ENCODE data around the gene GPAM.
A peak's percentile ranks its signal among the peaks of the same experiment; 100 is the strongest.

Gene GPAM

DNA sequence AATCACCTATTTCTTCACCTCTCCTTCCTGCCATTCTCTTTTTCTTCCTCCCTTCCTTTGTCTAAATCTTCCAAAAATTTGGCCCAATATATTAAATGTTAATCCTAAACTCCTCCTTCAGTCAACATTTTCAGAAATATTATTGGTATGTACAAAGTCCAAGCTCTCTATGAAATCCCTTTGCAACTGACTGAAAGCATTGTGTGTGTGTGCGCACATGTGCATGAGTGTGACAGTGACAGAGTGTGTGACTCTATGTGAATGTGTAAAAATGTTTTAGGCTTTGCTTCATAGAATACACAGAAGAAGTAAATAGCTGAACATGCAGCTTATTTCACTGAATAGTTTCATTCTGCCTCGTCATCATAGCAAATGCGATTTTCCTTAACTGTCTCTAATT, 7.0 kb downstream of the GPAM start:
- DNase-seq = no peak

DNA sequence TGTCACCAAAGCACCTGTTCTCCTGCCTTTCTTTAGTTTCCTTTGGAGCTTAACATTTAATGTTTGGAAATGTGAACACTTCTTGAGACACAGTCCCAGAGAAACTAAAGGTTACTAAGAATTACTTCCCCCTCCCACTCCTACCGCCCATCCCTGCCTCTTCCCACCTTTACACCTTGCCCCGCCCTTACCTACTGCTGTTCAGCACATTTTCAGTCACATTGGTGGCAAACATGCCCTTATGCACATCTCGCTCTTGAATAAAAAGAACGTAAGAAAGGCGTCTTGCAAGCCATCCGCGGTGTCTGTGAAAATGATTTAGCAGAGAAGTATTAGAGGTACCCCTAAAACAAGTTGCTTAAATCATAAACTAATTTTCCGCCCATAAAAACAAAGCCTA, 8.2 kb downstream of the GPAM start:
- DNase-seq = no peak

DNA sequence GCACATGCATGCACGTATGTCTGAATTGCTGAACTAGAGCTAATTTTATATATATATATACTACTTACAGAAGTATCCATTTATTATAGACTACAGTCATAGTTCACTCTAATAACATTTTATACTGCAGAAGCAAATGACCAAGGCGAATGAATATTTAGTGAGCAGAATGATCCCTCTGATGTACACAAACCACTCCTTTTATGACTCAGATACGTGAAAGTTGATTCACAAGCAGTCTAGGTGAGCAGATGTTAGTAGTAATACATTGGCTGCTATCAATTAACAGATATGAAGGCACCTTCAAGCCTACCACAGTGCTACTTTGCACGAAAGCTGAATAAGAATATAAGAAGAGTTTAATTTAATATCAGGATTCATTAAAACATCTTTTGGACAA, 10.4 kb downstream of the GPAM start:
- DNase-seq = no peak

DNA sequence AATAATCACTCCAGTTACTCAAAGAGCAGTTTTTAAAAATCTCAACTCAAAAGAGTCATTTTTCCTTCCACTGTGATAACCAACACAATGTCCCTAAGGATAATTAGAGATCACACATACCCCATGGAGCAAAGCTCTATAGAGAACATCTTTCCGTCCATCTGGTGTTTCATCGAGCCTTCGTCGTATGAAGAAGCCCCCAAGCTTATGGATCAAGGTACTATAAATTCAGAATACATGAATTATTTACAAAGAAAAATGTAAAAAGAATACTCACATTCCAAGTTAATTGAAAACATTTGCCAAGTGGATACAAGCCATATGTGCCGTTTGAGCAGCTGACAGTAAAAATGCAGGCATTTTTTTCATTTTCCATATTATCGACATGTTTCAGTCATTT, 14.8 kb downstream of the GPAM start:
- DNase-seq = no peak

DNA sequence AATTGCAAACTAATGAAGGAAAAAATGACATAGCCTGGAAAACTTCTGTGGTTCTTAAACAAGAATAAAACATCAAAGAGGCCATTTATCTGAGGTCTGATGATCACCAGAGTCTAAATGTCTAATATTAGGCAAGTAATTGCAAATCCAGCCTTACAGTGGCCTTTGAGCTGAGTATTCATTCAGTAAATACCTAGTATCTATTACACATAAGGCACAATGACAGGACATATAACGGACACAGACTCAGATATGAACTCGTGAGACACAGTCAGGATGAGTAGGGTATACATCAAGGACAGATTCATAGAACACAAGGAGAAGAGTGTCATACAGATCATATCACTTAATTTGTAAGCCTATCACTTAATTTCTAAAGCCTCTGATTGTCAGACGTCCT, 16.8 kb downstream of the GPAM start:
- DNase-seq = no peak

DNA sequence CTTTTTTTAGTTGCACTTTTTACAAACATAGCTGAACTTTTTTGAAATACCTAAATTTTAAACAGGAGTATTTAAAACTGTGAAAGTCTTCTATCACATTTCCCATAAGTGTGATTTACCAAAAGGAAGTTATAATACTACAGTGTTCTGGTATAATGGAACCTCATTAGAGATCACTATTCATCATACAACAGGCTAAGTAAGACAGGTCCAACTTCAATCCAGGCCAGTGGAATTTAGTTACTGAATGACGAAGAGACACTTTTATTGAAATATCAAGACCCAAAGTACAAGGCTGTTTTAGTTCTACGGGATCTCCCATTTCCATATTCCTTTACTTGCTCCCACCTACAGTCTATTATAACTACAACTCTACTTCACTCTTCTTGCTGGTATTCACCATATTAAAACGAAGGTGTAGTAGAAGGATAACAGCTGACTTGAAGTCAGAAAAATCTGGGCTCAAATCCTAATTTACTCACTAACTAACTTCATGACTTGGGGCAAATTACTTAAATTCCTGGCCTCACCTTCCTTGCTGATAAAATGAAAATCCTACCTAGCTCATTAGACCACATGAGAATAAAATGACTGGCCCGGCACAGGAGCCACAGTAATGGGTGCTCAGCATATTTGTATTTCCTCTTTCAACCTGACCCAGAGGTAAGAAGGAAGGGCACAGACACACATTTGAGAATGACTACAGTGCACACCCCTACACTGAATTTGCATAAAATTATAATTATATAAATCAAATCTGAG, 21.6 kb downstream of the GPAM start:
- no peak for DNase-seq

DNA sequence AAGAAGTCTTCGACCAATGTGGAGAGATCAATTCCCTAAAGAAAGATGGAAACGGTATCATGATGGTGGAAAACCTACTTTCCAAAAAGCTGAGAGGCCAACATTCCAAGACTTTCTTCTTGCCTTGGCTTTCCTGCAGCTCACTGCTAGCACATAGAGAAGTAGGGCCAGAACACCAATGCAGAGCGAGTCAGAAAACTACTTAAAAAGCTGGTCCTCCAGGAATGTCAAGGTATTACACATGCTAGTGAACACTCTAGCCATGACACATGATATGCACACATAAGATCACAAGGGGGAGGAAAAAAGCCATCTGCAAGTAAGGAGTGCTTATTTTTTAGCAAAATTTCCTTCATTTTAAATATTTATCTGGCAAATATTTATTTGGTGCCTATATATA, 22.7 kb downstream of the GPAM start:
- no peak for DNase-seq

DNA sequence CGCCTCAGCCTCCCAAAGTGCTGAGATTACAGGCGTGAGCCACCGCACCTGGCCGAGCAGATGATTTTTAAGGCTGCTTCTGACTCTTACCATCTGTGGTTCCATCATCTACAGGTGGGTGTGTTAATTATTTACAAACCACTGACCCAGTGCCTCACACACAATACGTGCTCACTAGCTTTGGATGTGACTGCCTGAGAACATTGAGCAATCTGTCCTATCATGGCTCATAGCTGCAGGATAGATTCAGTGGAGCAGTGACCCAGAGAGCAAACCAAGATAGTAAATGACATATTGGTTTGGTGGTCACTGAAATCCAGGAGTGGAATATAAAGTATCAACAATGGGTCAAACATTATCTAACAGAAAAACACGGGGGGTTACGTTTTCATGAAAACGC, 24.1 kb downstream of the GPAM start:
- no peak for DNase-seq

DNA sequence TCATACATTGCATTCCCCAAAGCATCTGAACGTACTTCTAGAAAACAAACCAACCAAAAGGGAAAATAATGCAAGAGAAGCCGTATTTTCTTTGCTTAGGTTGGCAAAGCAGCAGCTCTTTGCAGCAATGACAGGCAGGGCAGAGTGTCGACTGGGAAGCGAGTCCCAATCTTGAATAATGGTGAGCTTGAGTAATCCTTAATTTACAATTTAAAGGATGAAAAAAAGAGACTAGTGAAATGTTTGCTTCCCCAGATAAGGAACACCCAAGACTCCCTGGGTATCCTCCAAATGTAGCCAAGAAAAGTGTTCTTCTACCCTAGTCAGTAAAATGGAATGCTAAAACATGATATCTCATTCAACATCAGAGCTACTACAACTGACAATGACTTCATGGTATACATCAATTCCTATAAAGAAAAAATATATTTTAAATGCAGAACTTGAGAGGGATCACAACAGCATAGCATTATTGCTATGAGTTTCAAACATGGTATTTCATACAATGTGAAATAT, 32.0 kb downstream of the GPAM start:
- no peak for DNase-seq

DNA sequence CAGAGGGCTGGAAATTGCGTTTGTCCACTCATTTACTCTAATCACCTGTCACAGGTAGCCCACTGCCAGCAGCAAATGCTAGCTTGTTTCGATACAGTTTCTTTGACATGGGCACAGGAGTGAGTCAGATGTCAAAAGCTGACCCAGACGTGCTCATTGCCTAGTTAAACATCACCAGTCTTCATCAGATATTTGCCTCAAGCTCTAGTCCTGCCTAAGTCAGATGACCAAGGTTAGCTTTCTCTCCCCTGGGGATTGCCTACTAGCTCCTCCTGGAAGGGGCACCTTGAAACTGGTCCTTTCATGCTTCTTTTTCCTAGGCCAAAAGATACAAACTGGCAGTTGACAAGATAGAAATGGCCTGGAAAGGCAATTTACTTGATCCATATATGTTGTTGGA, 35.2 kb downstream of the GPAM start:
- no peak for DNase-seq

DNA sequence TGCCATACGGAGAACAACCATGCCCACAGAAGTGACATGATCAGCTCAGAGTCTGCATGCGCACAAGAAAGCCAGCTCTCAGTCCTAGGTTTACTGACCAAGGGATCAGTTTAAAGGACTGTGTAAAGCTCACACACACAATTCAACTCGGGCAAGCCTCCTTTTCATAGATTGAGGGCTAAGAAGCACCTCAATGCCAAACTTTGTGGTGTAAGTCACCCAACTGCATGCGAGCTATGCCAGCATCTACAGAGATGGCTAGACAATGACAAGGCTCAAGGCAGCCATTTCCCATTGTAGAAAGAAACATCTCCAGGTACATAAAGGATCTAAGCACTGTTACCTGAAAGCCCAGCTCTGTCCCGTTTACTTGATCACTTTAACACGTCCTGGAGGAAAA, 36.8 kb downstream of the GPAM start:
- no peak for DNase-seq

DNA sequence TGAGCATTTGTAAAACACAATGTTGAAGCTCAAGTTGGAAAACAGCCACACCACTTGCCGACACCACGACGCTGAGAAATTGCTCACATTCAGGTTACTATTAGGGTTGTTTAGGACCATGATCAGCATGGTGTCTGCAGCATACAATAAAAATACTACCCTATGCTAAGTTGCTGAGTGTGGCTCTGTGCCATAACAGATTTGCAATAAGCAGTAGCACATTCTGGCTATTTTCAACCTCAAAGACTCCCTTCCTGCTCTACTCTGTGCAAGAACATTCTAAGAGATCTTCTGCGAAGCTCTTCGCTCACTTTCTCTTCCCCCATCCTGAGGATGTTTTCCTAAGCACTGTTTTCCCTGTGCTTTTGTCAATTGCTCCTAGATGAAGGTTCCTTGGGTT, 38.3 kb downstream of the GPAM start:
- no peak for DNase-seq

DNA sequence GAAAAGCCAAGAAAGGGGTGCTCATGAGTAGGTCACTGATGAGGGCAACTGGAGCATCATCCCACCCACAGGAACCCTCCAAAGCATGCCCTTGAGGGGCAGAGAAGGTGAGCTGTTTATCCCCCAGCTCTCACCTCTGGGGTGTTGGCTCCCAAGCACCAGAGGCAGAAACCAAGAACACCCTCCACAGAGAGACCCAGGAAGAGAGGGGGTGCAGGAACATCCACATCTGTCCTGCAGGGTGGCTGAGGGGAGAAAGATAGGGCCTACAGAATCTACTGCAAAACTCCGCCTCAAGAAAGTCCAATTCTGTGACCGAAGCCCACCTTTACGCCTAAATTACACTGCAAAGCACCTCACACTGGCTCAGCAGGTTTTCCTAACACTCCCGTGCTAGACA, 40.1 kb downstream of the GPAM start:
- DNase-seq = no peak

DNA sequence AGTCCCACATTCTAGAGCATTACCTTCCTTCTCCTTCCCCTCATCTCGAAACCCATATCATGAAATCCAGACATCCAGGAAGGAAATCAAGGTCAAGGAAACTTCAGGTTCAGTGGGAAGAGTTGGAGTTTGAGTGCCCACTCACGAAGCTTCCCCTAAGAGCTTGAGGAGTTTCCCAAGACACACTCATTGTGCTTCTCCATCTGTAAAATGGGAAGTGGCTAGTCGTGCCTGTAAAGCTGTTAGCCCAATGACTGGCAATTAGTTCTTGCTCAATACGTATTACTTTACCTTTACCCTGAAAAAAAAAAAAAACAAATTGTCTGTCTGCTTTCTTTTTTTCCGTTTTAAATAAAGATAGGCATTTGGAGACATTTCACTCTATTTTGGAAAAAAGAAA, 42.3 kb downstream of the GPAM start:
- DNase-seq = no peak

DNA sequence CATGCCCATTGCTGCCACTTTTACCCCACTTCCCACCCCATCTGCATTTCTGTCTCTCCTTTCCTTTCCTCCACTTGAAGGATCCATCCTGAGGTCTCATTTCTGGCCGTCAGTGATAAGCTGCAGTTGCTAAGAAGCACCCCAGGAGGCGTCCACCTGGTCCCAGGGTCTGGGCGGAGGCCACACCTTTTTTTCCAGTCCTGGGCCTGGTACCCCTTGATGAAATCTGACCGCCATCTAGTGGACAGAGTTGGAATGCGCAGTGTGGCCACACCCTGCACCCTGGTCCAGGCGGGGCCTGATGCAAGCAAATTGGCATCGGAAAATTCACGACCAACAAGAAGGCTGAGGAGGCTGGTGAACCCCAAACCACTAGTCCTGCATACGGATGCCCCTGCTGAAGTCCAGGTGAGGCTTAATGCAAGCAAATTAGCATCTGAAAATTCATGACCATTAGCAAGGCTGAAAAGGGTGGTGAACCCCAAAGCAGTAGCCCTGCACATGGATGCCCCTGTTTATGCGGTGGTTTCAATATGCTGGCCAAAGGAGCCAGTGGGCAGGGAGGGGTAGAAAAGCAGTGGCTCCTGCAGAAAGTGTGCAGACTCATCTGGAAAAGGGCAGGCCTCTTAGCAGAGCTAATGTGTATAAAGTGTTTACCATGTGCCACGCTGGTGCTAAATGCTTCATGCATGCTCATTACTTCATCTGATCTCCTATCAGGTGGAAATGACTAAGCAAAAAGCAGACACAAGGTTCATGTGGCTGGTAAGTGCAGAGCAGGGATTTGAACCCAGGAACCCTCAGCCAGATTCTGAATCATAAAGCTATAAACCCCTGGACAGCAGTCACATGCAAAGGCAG, 43.2 kb downstream of the GPAM start:
- peak; percentile 31 to 57 for DNase-seq

DNA sequence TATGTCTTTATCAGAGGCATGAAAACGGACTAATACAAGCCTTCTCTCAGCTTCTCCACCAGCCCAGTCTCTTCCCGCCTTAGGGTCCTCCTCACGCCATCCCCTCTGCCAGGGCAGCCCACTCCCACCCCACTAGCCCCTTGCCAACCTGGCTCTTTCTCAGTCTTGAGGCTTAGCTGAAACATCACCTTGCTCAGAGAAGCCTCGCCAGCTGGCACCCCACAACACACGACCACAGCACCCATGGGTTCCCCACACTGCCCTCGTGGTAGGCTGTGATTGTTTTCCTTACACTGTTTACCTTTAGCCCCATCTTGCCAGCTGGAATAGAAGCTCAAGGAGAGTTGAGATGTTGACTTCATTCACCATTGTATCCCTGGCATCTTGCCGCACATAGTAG, 44.4 kb downstream of the GPAM start:
- DNase-seq = no peak

DNA sequence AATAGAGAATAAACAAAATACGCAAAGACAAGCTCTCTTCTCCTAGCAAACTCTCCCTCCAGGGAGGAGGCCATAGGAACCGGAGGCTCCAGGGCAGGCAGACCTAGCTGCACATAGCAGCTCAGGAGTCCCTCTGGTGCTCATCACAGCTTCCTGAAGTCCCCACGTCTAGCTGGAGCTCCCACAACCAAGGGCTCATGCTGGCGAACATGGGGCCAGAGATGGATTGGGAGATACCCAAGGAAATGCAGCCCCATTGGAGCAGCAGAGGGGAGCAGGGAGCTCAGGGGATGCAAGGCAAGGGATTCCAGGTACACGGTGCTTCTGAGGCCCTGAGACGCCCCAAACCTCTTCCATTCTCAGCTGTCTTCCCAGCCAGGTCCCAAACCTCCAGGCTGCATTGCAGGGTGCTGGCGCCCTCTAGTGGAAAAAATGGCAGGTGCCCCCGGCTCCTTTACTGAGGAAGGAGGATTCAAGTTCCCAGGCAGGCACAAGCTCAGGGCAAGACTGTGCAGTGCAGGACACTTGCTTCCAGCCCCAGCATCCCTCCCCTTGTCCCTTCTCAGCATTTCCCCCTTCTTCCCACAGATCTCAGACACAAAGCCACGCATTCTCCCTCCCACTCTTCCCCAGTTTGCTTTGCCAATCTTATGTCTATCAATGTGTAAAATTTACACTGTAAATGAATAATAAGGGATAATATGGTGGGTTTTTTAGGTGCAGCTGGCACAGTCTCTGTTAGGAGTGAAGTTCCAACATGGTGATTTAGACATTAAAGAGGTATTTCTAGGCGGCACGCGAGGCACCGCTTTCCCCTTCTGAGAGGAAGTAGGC, 46.2 kb downstream of the GPAM start:
- DNase-seq = peak; percentile 19 to 54

DNA sequence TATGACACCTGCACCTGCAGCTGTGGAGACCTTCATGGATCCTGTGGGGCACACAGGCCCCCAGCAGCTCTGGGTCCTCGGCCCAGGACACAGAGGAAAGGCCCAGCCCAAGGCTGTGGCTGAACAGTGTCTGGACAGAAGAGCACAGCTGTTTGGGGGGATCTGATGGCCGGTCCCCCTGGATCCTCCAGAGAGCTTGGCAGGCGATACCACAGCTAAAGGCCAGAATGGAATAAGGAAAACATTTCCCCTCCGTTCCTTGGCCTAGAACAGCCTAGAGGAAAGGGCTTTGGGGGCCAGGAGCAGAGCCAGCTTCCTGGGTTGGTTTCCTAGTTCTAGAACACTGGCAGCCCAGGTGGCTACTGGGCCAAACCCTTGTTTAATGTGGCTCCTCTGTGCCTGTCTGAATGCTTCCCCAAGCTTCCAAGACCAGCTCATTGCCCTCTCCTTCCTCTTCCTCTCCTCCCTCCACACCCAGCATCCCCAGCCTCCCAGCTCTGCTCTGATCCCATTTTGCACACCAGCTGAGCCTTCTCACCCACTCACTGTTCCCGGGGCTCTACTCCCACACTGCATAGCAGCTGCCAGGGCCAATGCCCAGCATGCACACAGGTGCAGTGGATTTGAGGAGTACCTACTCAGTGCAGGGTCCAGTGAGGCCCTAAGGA, 46.9 kb downstream of the GPAM start:
- no peak for DNase-seq

DNA sequence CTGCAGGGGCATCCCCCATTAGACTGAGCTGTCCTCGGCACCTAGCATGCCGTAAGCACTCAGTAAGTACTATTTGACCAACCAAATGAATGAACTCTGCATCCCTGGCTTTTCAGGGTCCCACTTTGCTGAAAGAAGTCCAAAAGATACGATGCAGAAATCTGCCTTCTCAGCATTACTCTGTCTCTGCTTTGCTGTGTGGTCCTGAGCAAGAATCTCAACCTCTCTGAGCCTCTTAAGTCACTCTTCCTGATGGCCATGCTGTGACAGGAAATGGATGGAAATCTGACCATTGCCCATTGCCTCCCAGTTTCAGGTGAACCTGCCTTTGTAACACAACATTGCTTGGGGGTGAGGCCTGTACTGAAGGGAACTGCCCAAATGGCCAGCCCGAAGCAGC, 48.0 kb downstream of the GPAM start:
- no peak for DNase-seq

DNA sequence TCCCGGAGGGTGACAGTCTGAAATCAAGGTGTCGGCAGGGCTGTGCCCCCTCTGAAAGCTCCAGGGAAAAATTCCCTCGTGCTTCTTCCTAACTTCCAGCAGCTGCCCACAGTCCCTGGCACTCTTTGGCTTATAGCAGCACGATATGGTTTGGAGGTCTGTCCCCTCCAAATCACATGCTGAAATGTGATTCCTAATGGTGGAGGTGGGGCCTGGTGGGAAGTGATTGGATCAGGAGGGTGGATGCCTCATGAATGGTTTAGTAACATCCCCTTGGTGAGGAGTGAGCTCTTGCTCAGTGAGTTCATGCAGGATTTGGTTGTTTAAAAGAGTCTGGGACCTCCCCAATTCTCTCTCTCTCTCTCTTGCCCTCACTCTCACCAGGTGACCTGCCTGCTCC, 51.1 kb downstream of the GPAM start:
- DNase-seq = no peak

DNA sequence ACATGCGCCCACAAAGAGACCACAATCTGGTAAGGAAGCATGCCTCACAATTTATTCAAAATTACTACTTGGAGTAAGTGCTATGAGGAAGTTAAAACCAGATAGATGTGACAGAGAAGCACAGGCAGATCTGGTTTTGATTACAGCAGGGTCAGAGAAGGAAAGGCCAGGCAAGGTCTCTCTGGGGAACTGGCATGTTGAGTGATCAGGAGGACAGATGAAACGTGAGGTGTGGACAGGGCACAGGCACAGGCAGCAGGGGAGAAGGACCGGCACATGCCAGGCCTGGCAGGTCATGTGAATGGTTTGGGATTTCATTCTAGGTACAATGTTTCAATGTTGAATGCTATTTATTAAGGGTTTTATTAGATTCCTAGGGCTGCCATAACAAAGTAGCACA, 51.6 kb downstream of the GPAM start:
- no peak for DNase-seq

DNA sequence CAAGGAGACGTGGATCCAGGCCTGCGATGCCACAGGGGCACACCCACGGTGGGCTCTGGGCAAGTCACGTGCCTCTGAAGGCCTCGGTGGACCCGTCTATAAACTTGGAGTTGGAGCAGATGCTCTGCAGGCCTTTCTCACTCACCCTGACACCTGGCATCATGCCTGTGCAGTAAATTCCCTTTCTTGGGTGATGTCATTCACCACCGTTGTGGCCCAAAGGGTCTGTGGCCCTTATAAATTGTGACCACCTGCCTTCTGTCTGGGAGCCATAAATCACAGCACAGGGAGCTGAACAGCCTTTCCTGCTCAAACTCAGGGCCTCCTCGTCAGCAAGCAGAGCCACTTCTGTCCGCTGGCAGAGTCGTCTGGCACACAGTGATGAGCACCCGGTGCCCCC, 52.2 kb downstream of the GPAM start:
- DNase-seq = no peak

DNA sequence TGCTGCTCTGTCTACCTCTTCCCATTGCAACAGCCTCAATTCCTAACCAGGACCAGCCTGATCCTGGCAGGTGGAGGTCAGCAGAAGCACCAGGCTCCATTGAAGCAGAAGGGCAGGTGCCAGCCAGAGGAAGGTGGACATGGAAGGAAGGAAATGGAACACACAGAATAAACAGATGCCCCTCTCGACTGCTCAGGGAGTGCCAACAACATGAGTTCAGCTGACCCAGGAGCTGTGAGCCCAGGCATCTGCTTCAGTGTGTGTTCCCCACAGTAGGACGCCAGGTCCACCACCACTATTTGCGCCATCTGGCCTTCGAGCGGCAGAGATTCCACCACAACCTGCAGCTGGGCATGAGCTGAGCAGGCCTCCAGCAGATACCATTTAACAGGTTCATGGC, 56.7 kb downstream of the GPAM start:
- DNase-seq = no peak
